ENCODE measurements around the gene PRR16. TPM values are rescaled to one million over a fixed set of nuclear protein-coding genes. Genes with fewer than 3 reads are reported as not detected.

PRR16 gene
- total and polyA plus RNA-seq, 2 experiments from 2014 or later = 1.0 to 1.7 TPM

- Histone ChIP-seq H2AFZ (peak overlapping the region; percentile 97), H3F3A (replicated peaks; ENCODE audit: low read depth) (peaks cover 3% of the 10 kb centered on the region; the same call in 1 of the 2 replicates), H3K4me1 (ENCODE audit: insufficient read depth) (peaks cover 14% of the 10 kb centered on the region; the same call in 1 of the 2 replicates), H3K9me2 (ENCODE audit: insufficient read depth) (no peaks in the 10 kb centered on the region), H3K36me3 (ENCODE audit: insufficient read depth) (no peaks in the 10 kb centered on the region), H4K20me1 (replicated peaks; ENCODE audit: insufficient read depth) (no peaks in the 10 kb centered on the region), H3K4me2 (peak overlapping the region; percentile 97), H3K4me3 (peak overlapping the region; percentile 73), H3K27ac (ENCODE audit: low read depth) (no peak overlapping the region), H3K79me2 (replicated peaks; ENCODE audit: insufficient read depth) (no peaks in the 10 kb centered on the region), H3K27me3 (ENCODE audit: insufficient read depth) (peaks cover 55% of the 10 kb centered on the region)
- H3K9me3 Mint-ChIP-seq = no peaks in the 10 kb centered on the region
- peaks cover 29% of the 10 kb centered on the region for H3K27me3 Mint-ChIP-seq (ENCODE audit: insufficient read depth, low read depth, poor library complexity)
- ATAC-seq (peak; percentile 70), DNase-seq (ENCODE audit: low spot score) (peak; percentile 51)
- peak overlapping the region; percentile 78 for H3K4me3 Mint-ChIP-seq
- no peaks in the 10 kb centered on the region for H3K36me3 Mint-ChIP-seq (ENCODE audit: low read depth)
- no peak overlapping the region for H3K27ac Mint-ChIP-seq
- peak; percentile 46 for TF ChIP-seq EZH2 (IDR thresholded peaks at IDR 0.05; ENCODE audit: low read depth, unreplicated experiment)
- no peak for TF ChIP-seq NANOG (IDR thresholded peaks at IDR 0.05; ENCODE audit: borderline replicate concordance)
- H3K4me1 Mint-ChIP-seq = peaks cover 10% of the 10 kb centered on the region
These were observed 731 bp downstream of the PRR16 start for GRCh38 chr5:120464627-120465435.

GRCh38 chr5:120465436-120465961 is 1.4 kb downstream of the PRR16 start:
- Histone ChIP-seq H3K27ac (ENCODE audit: low read depth) (no peak overlapping the region), H3K27me3 (ENCODE audit: insufficient read depth) (peaks cover 55% of the 10 kb centered on the region), H3K4me2 (peak overlapping the region; percentile 97), H3K36me3 (ENCODE audit: insufficient read depth) (no peaks in the 10 kb centered on the region), H3K9me2 (ENCODE audit: insufficient read depth) (no peaks in the 10 kb centered on the region), H3K4me1 (ENCODE audit: insufficient read depth) (peaks cover 14% of the 10 kb centered on the region; the same call in 1 of the 2 replicates), H3F3A (replicated peaks; ENCODE audit: low read depth) (peaks cover 3% of the 10 kb centered on the region; the same call in 1 of the 2 replicates), H2AFZ (peak overlapping the region; percentile 98), H3K4me3 (peak overlapping the region; percentile 73), H3K79me2 (replicated peaks; ENCODE audit: insufficient read depth) (no peaks in the 10 kb centered on the region), H4K20me1 (replicated peaks; ENCODE audit: insufficient read depth) (no peaks in the 10 kb centered on the region)
- H3K4me3 Mint-ChIP-seq = peak overlapping the region; percentile 78
- H3K9me3 Mint-ChIP-seq = no peaks in the 10 kb centered on the region
- ATAC-seq (peak; percentile 77), DNase-seq (ENCODE audit: low spot score) (peak; percentile 77)
- no peak overlapping the region for H3K27ac Mint-ChIP-seq
- peaks cover 10% of the 10 kb centered on the region for H3K4me1 Mint-ChIP-seq
- no peaks in the 10 kb centered on the region for H3K36me3 Mint-ChIP-seq (ENCODE audit: low read depth)
- peaks cover 29% of the 10 kb centered on the region for H3K27me3 Mint-ChIP-seq (ENCODE audit: insufficient read depth, low read depth, poor library complexity)
- TF ChIP-seq ZNF331 (CRISPR knock-in tag; IDR thresholded peaks at IDR 0.05; ENCODE audit: low read depth) (no peak), ZNF462 (CRISPR knock-in tag; IDR thresholded peaks at IDR 0.05) (no peak), EZH2 (IDR thresholded peaks at IDR 0.05; ENCODE audit: low read depth, unreplicated experiment) (no peak), ETS1 (IDR thresholded peaks at IDR 0.05) (no peak), STAT1 (IDR thresholded peaks at IDR 0.05; ENCODE audit: unreplicated experiment) (no peak), REST (IDR thresholded peaks at IDR 0.05; ENCODE audit: unreplicated experiment) (no peak), NANOG (IDR thresholded peaks at IDR 0.05; ENCODE audit: borderline replicate concordance) (no peak), CREB1 (CRISPR knock-in tag; IDR thresholded peaks at IDR 0.05; ENCODE audit: low read depth) (no peak), POLR2AphosphoS5 (IDR thresholded peaks at IDR 0.05; ENCODE audit: low read depth) (no peak)

Data from GM23338 (cell line).